T-cell (primary cell): ENCODE measurements around the gene CYTH2. TPM values are rescaled to one million over a fixed set of nuclear protein-coding genes. Genes with fewer than 3 reads are reported as not detected.
"Not testable (repeated sequence)": the region's sequence is repeated elsewhere in the genome, so short reads cannot be mapped to it uniquely, and the experiment has no call there.

Source experiments
- ATAC-seq, 4 experiments: fragments of 200-7000 bp in 3 of 4; fragments of 150-1000 bp in 1 of 4; cut with Tn5 transposase; replicated peaks in 1 of 4; 1 replicate in 3 of 4; 2 replicates in 1 of 4; pipeline ENCODE4 v1.10.0; 2021; ENCODE audit warnings: moderate library complexity in 3 of 4, mild to moderate bottlenecking in 2 of 4, moderate number of reproducible peaks in 1 of 4
- CTCF ChIA-PET, 2 donors: fragments of 300-600 bp; sonication (Branson Sonifier 250); formaldehyde crosslinking; loops; one replicate each; lab custom pipeline; 2022; ENCODE audit warnings: antibody characterized with exemption in 2 of 2; lab: Charles Lee
- POLR2A ChIA-PET, 2 donors: fragments of 300-600 bp; sonication (Branson Sonifier 250); formaldehyde crosslinking; loops; one replicate each; lab custom pipeline; 2022; ENCODE audit warnings: antibody characterized with exemption in 2 of 2; lab: Charles Lee
- DNase-seq, 35 experiments: peaks; one replicate each; pipeline versions ENCODE4 v3.0.0 to v3.0.0-alpha.2; 2013 to 2023
- H3K27ac ChIP-seq: one replicate; pipeline ENCODE4 v1.5.1; 2013; ENCODE audit warnings: low read length
- H3K27me3 ChIP-seq, 2 experiments: replicated peaks in 1 of 2; 1 replicate in 1 of 2; 2 replicates in 1 of 2; pipeline versions ENCODE4 v1.6.1 to v1.7.0; 2013; ENCODE audit warnings: low read length in 1 of 2, mixed read lengths in 1 of 2; ENCODE audit not compliant: control insufficient read depth in 2 of 2, insufficient read depth in 2 of 2; ENCODE audit errors: extremely low read depth in 1 of 2
- H3K36me3 ChIP-seq, 2 donors: 1 replicate in 1 of 2; 2 replicates in 1 of 2; pipeline versions ENCODE4 v1.6.1 to v1.7.0; 2013; ENCODE audit warnings: low read length in 1 of 2; ENCODE audit not compliant: control insufficient read depth in 2 of 2, insufficient read depth in 1 of 2; ENCODE audit errors: extremely low read depth in 1 of 2
- H3K4me1 ChIP-seq, 2 experiments: 1 replicate in 1 of 2; 2 replicates in 1 of 2; pipeline versions ENCODE4 v1.6.1 to v1.7.0; 2013; ENCODE audit warnings: low read length in 2 of 2, mixed read lengths in 1 of 2; ENCODE audit not compliant: insufficient read depth in 2 of 2, control insufficient read depth in 1 of 2; ENCODE audit errors: extremely low read depth in 1 of 2
- H3K4me3 ChIP-seq, 2 donors: 1 replicate in 1 of 2; 2 replicates in 1 of 2; pipeline versions ENCODE4 v1.5.1 to v1.7.0; 2013; ENCODE audit warnings: mild to moderate bottlenecking in 2 of 2, low read length in 1 of 2, moderate library complexity in 1 of 2; ENCODE audit not compliant: control insufficient read depth in 1 of 2; ENCODE audit errors: extremely low read depth in 1 of 2
- H3K9me3 ChIP-seq: 2 replicates; pipeline ENCODE4 v1.7.0; 2013
- H3K27ac Mint-ChIP-seq, 2 donors: one replicate each; pipeline ENCODE4 v1.8.0; 2020 to 2021; ENCODE audit warnings: mild to moderate bottlenecking in 2 of 2, mixed read lengths in 2 of 2
- H3K27me3 Mint-ChIP-seq, 2 donors: one replicate each; pipeline ENCODE4 v1.8.0; 2021 to 2022; ENCODE audit warnings: mixed read lengths in 2 of 2
- H3K36me3 Mint-ChIP-seq: one replicate; pipeline ENCODE4 v1.8.0; 2021; ENCODE audit warnings: mixed read lengths
- H3K4me1 Mint-ChIP-seq, 3 donors: one replicate each; pipeline ENCODE4 v1.8.0; 2020 to 2022; ENCODE audit warnings: mixed read lengths in 3 of 3, mild to moderate bottlenecking in 1 of 3
- H3K4me3 Mint-ChIP-seq, 3 donors: one replicate each; pipeline ENCODE4 v1.8.0; 2020 to 2022; ENCODE audit warnings: mild to moderate bottlenecking in 3 of 3, mixed read lengths in 3 of 3, moderate library complexity in 3 of 3
- H3K9me3 Mint-ChIP-seq, 3 donors: one replicate each; pipeline ENCODE4 v1.8.0; 2020 to 2022; ENCODE audit warnings: mixed read lengths in 3 of 3
- WGBS: methylation state at CpG from one replicate; pipeline ENCODE4 v1.1.5; 2013; ENCODE audit warnings: missing lambda C conversion rate; ENCODE audit not compliant: insufficient coverage; 5-methylcytosine and 5-hydroxymethylcytosine counted together
- total RNA-seq, 35 experiments: library from RNA in 6 of 35; stranded (reverse) in 6 of 35; fragments of 120-200 nt in 1 of 35; gene quantifications; one replicate each; pipeline versions ENCODE4 v1.2.1 to v1.2.4 and lab custom pipeline; 2013 to 2026

CYTH2 gene
- total RNA-seq, 5 donors from 2014 or later (not counting 1 experiment from before 2014, with no cell fraction given) = 37.8 to 81.5 (median 70.6) TPM

DNA sequence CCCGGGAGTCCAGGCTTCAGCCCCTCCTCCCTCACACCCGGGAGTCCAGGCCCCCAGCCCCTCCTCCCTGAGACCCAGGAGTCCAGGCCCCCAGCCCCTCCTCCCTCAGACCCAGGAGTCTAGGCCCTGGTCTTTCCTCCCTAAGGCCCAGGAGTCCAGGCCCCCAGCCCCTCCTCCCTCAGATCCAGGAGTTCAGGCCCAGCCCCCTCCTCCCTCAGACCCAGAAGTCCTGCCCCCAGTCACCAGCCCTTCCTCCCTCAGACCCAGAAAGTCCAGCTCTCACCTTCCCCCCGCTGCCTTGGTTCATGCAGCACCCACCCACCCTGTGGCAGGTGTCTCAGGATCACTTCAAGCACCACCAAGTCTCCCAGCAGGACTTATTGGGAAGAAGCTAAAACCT lies 14.1 kb downstream of the CYTH2 start:
- CTCF ChIA-PET = no interaction called here

DNA sequence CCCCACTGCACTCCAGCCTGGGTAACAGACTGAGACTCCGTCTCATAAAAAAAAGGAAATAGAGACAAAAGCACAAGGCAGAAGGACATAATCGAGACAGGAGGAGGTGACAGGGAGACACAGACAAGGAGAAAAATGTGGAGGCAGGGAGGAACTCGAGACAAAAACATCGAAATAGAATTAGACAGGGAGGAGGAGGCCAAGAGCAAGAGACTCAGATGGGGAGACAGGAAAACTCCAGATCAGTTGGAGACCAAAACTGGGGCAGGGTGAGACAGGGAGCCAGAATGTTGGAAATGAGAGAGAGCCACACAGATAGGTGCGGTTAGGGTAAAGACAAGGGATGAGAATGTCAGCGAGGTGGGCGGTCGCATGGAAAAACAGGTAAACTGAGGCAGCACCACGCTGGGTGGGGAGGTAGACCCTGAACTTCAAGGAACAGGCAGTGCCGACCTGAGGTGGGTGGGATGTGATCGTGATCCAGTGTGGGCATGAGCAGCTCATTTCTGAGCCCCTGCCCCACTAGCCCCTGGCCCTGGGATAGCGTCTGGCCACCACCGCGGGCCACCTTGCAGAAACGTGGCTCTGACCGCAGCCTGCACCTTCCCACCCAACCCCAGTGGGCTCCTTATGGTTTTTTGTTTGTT lies 15.2 kb downstream of the CYTH2 start:
- POLR2A ChIA-PET = no interaction called here
- CTCF ChIA-PET = interaction anchor here in 1 of 2 donors (0.6 kb wide), 1 partner anchor 92 kb away, joined by 3 read pairs; no protein-coding TSS in a partner anchor
- Mint-ChIP-seq H3K27ac (no peak overlapping the region), H3K36me3 (no peaks in the 10 kb centered on the region), H3K4me1 (peaks cover 12 to 24% (median 19%) of the 10 kb centered on the region in 3 donors), H3K27me3 (no peaks in the 10 kb centered on the region), H3K9me3 (no peaks in the 10 kb centered on the region), H3K4me3 (no peak overlapping the region)
- H3K27me3 ChIP-seq = peaks cover 0 to 3% of the 10 kb centered on the region in 2 experiments
- DNase-seq (no peak), ATAC-seq (no peak)
- H3K27ac ChIP-seq = no peak overlapping the region
- peaks cover 0 to under 1% of the 10 kb centered on the region in 2 donors for H3K36me3 ChIP-seq
- peaks cover 4 to 26% of the 10 kb centered on the region in 2 experiments for H3K4me1 ChIP-seq
- H3K4me3 ChIP-seq = no peak overlapping the region
- 90% methylated on average over 10 of the region's 16 CpGs for WGBS
- no peaks in the 10 kb centered on the region for H3K9me3 ChIP-seq

More for the DNA sequence above, 14.1 kb downstream of the CYTH2 start:
- Histone ChIP-seq H3K36me3 (peaks cover 2 to 6% of the 10 kb centered on the region in 2 donors), H3K27me3 (peaks cover 0 to 3% of the 10 kb centered on the region in 2 experiments), H3K4me3 (no peak overlapping the region), H3K27ac (no peak overlapping the region), H3K9me3 (no peaks in the 10 kb centered on the region), H3K4me1 (peaks cover 4 to 26% of the 10 kb centered on the region in 2 experiments)
- ATAC-seq (no peak), DNase-seq (no peak)
- peaks cover 13 to 26% (median 19%) of the 10 kb centered on the region in 3 donors for H3K4me1 Mint-ChIP-seq
- no peak overlapping the region for H3K4me3 Mint-ChIP-seq
- no peaks in the 10 kb centered on the region for H3K27me3 Mint-ChIP-seq
- H3K36me3 Mint-ChIP-seq = no peaks in the 10 kb centered on the region
- no peaks in the 10 kb centered on the region for H3K9me3 Mint-ChIP-seq
- 96% methylated on average over 3 of the region's 3 CpGs for WGBS
- H3K27ac Mint-ChIP-seq = peak overlapping the region in 1 of 2 donors; percentile 19
- POLR2A ChIA-PET = no interaction called here

DNA sequence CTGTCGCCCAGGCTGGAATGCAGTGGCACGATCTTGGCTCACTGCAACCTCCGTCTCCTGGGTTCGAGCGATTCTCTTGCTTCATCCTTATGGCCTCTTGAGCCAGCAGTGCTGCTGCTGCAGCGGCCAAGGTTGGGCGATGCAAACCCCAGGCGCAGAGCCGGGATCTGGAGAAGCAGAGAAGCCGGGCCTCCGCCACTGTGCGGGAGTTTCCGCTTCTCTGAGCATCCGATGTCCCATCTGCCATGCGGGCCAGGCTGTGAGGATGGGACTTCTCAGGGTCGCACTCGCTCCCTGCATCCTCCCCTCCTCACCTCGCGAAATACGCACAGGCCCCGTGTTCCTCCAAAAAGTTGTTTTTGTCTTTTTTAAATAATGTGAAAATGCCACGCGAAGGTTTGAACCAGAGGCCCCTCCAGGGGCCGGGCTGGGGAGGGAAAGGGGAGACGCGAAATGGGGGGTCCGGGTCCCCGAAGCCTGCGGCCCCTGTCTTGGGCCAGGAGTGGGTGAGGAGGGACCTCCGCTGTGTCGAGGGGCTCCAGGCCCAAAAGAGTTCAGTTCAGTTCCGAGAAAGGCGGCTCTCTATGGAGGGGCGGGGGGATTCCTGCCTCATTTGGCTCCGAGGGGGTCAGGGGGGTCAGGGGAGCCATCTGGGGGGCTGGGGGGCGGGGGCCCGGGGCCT lies 15.9 kb downstream of the CYTH2 start:
- Mint-ChIP-seq H3K4me3 (no peak overlapping the region), H3K27me3 (no peaks in the 10 kb centered on the region), H3K27ac (no peak overlapping the region), H3K9me3 (no peaks in the 10 kb centered on the region), H3K4me1 (peaks cover 15 to 24% (median 19%) of the 10 kb centered on the region in 3 donors), H3K36me3 (no peaks in the 10 kb centered on the region)
- CTCF ChIA-PET = no interaction called here
- Histone ChIP-seq H3K27me3 (peaks cover 0 to 6% of the 10 kb centered on the region in 2 experiments), H3K36me3 (no peaks in the 10 kb centered on the region), H3K4me1 (peaks cover 4 to 30% of the 10 kb centered on the region in 2 experiments), H3K4me3 (no peak overlapping the region), H3K9me3 (no peaks in the 10 kb centered on the region), H3K27ac (no peak overlapping the region)
- ATAC-seq = no peak
- POLR2A ChIA-PET = no interaction called here
- no peak for DNase-seq
- 95% methylated on average over 13 of the region's 37 CpGs for WGBS

GRCh38 chr19:48486706-48487105 lies 17.5 kb downstream of the CYTH2 start:
- H3K4me3 Mint-ChIP-seq, H3K27me3 Mint-ChIP-seq, ATAC-seq, H3K9me3 ChIP-seq, H3K36me3 Mint-ChIP-seq, H3K9me3 Mint-ChIP-seq, H3K27ac ChIP-seq, H3K4me3 ChIP-seq, CTCF ChIA-PET, H3K36me3 ChIP-seq, H3K27ac Mint-ChIP-seq, DNase-seq: not testable (repeated sequence)
- WGBS = 100% methylated on average over 2 of the region's 10 CpGs
- peaks cover 0 to 22% of the 10 kb centered on the region in 2 experiments for H3K27me3 ChIP-seq
- H3K4me1 Mint-ChIP-seq = peaks cover 14 to 22% (median 16%) of the 10 kb centered on the region in 3 donors
- peaks cover 1 to 29% of the 10 kb centered on the region in 2 experiments for H3K4me1 ChIP-seq
- POLR2A ChIA-PET = interaction anchor here in 1 of 2 donors (0.6 kb wide), 2 partner anchors 38 to 1468 kb away, joined by 4 to 7 read pairs; no protein-coding TSS in a partner anchor

GRCh38 chr19:48487544-48487943 lies 18.4 kb downstream of the CYTH2 start:
- CTCF ChIA-PET = interaction anchor here in 1 of 2 donors (0.5 kb wide), 1 partner anchor 18 kb away, joined by 4 read pairs; no protein-coding TSS in a partner anchor
- ATAC-seq (no peak), DNase-seq (no peak)
- Mint-ChIP-seq H3K36me3 (no peaks in the 10 kb centered on the region), H3K27me3 (peaks cover 2 to 8% of the 10 kb centered on the region in 2 donors), H3K4me1 (peaks cover 17 to 25% (median 19%) of the 10 kb centered on the region in 3 donors), H3K27ac (no peak overlapping the region), H3K4me3 (no peak overlapping the region), H3K9me3 (no peaks in the 10 kb centered on the region)
- Histone ChIP-seq H3K9me3 (no peaks in the 10 kb centered on the region), H3K36me3 (no peaks in the 10 kb centered on the region), H3K4me1 (peaks cover 2 to 32% of the 10 kb centered on the region in 2 experiments), H3K27ac (no peak overlapping the region), H3K4me3 (no peak overlapping the region), H3K27me3 (peaks cover 0 to 30% of the 10 kb centered on the region in 2 experiments)
- POLR2A ChIA-PET = interaction anchor here (0.6 to 0.7 kb wide), 2 partner anchors 39 to 1467 kb away, joined by 3 to 7 read pairs; no protein-coding TSS in a partner anchor
- WGBS = 85% methylated on average over 5 of the region's 6 CpGs

GRCh38 chr19:48487948-48488347 lies 18.8 kb downstream of the CYTH2 start:
- 83% methylated on average over 7 of the region's 8 CpGs for WGBS
- H3K9me3 ChIP-seq = no peaks in the 10 kb centered on the region
- H3K4me3 ChIP-seq = no peak overlapping the region
- Mint-ChIP-seq H3K4me3 (no peak overlapping the region), H3K4me1 (peaks cover 21 to 29% (median 23%) of the 10 kb centered on the region in 3 donors), H3K36me3 (no peaks in the 10 kb centered on the region), H3K27me3 (peaks cover 6 to 11% of the 10 kb centered on the region in 2 donors), H3K27ac (no peak overlapping the region), H3K9me3 (no peaks in the 10 kb centered on the region)
- peaks cover 0 to 34% of the 10 kb centered on the region in 2 experiments for H3K27me3 ChIP-seq
- DNase-seq (no peak), ATAC-seq (no peak)
- H3K36me3 ChIP-seq = no peaks in the 10 kb centered on the region
- no peak overlapping the region for H3K27ac ChIP-seq
- ChIA-PET POLR2A (interaction anchor here in 1 of 2 donors (0.7 kb wide), 1 partner anchor 40 kb away, joined by 3 read pairs; no protein-coding TSS in a partner anchor), CTCF (interaction anchor here (0.6 to 1.6 kb wide), 3 partner anchors 96 to 1007 kb away, joined by 3 to 6 read pairs (median 5); no protein-coding TSS in a partner anchor)
- H3K4me1 ChIP-seq = peaks cover 2 to 35% of the 10 kb centered on the region in 2 experiments
